H1 (cell line): ENCODE data around the gene MAPK14. TPM values are rescaled to one million over a fixed set of nuclear protein-coding genes. Genes with fewer than 3 reads are reported as not detected.

Source experiments
- CTCF ChIA-PET: fragments of 300-600 bp; sonication (Branson Sonifier 250); formaldehyde crosslinking; loops from one replicate; lab custom pipeline; 2021; ENCODE audit not compliant: partially characterized antibody; lab: Charles Lee
- POLR2A ChIA-PET: fragments of 300-600 bp; sonication (Branson Sonifier 250); formaldehyde crosslinking; loops from one replicate; lab custom pipeline; 2021; ENCODE audit warnings: inconsistent platforms; ENCODE audit not compliant: partially characterized antibody; lab: Charles Lee
- DNase-seq, 2 experiments: peaks; one replicate each; pipeline versions ENCODE4 v3.0.0 to v3.0.0-alpha.2; 2010 to 2022; ENCODE audit warnings: low spot score in 2 of 2, low read depth in 1 of 2, mixed read lengths in 1 of 2
- FAIRE-seq: peaks from 2 replicates; lab custom pipeline; 2011; peaks lifted over from hg19 to GRCh38; lab: Jason Lieb, UNC
- H2AFZ ChIP-seq: 2 replicates; pipeline ENCODE4 v1.8.1; 2012; ENCODE audit warnings: low read length, inconsistent platforms
- H2AK5ac ChIP-seq: 2 replicates; pipeline ENCODE4 v1.6.1; 2013; ENCODE audit warnings: low read depth, low read length
- H2BK120ac ChIP-seq: replicated peaks from 2 replicates; pipeline ENCODE3; 2013; ENCODE audit warnings: low read depth, low read length, inconsistent platforms
- H2BK12ac ChIP-seq: 2 replicates; pipeline ENCODE4 v1.6.1; 2013; ENCODE audit warnings: low read depth, low read length
- H2BK15ac ChIP-seq: 2 replicates; pipeline ENCODE4 v1.6.1; 2013; ENCODE audit warnings: low read length
- H2BK20ac ChIP-seq: 2 replicates; pipeline ENCODE4 v1.6.1; 2013; ENCODE audit warnings: low read length
- H2BK5ac ChIP-seq: 2 replicates; pipeline ENCODE4 v1.6.1; 2013; ENCODE audit warnings: low read depth, low read length
- H3K14ac ChIP-seq: 2 replicates; pipeline ENCODE4 v1.6.1; 2013; ENCODE audit warnings: inconsistent platforms; ENCODE audit not compliant: insufficient read length
- H3K18ac ChIP-seq: 2 replicates; pipeline ENCODE4 v1.6.1; 2013; ENCODE audit warnings: low read length; ENCODE audit errors: extremely low read depth
- H3K23ac ChIP-seq: 2 replicates; pipeline ENCODE4 v1.6.1; 2013; ENCODE audit warnings: inconsistent platforms; ENCODE audit not compliant: insufficient read length
- H3K23me2 ChIP-seq: 2 replicates; pipeline ENCODE4 v1.6.1; 2013; ENCODE audit warnings: low read depth, low read length
- H3K27ac ChIP-seq: 2 replicates; pipeline ENCODE4 v1.6.1; 2011; ENCODE audit warnings: low read depth, low read length, inconsistent platforms
- H3K27me3 ChIP-seq, 4 experiments: replicated peaks in 1 of 4; 1 replicate in 1 of 4; 2 replicates in 3 of 4; pipeline versions ENCODE4 v1.6.1 to v1.8.1; 2011 to 2013; ENCODE audit warnings: low read length in 3 of 4, mild to moderate bottlenecking in 3 of 4, inconsistent platforms in 2 of 4, mixed read lengths in 2 of 4, moderate library complexity in 1 of 4; ENCODE audit not compliant: control insufficient read depth in 3 of 4, insufficient read depth in 3 of 4; ENCODE audit errors: extremely low read depth in 1 of 4
- H3K36me3 ChIP-seq, 4 experiments: 2 replicates each; pipeline versions ENCODE4 v1.6.1 to v1.8.1; 2011 to 2013; ENCODE audit warnings: mild to moderate bottlenecking in 4 of 4, low read length in 3 of 4, moderate library complexity in 2 of 4, control low read depth in 1 of 4, inconsistent platforms in 1 of 4; ENCODE audit not compliant: insufficient read depth in 4 of 4, control insufficient read depth in 2 of 4
- H3K4ac ChIP-seq: replicated peaks from 2 replicates; pipeline ENCODE3; 2013; ENCODE audit warnings: low read length, low read depth, mixed read lengths, inconsistent platforms; ENCODE audit not compliant: insufficient read length
- H3K4me1 ChIP-seq, 4 experiments: replicated peaks in 1 of 4; 1 replicate in 1 of 4; 2 replicates in 3 of 4; pipeline versions ENCODE4 v1.6.1 to v1.8.1; 2011 to 2013; ENCODE audit warnings: low read length in 3 of 4, inconsistent platforms in 2 of 4, mixed read lengths in 1 of 4; ENCODE audit not compliant: insufficient read depth in 4 of 4, control insufficient read depth in 3 of 4
- H3K4me2 ChIP-seq, 2 experiments: 2 replicates each; pipeline versions ENCODE4 v1.6.1 to v1.8.1; 2011 to 2013; ENCODE audit warnings: low read depth in 2 of 2, low read length in 2 of 2, control low read depth in 1 of 2, inconsistent platforms in 1 of 2, mild to moderate bottlenecking in 1 of 2; ENCODE audit not compliant: insufficient read depth in 1 of 2
- H3K4me3 ChIP-seq, 4 experiments: fragments of 200-600, 300-600 bp in 1 of 4; sonication (generic), shearing (Covaris generic), sonication (Bioruptor Twin) in 1 of 4; 2 replicates each; pipeline versions ENCODE4 v1.5.1 to v1.8.1; 2011 to 2016; ENCODE audit warnings: low read length in 4 of 4, low read depth in 3 of 4, control low read depth in 2 of 4, inconsistent platforms in 2 of 4, mild to moderate bottlenecking in 2 of 4, mixed read lengths in 1 of 4, moderate library complexity in 1 of 4; ENCODE audit not compliant: insufficient read depth in 2 of 4; ENCODE audit errors: extremely low read depth in 1 of 4
- H3K56ac ChIP-seq: replicated peaks from 2 replicates; pipeline ENCODE3; 2013; ENCODE audit warnings: low read depth, mild to moderate bottlenecking, mixed read lengths, low read length, inconsistent platforms; ENCODE audit not compliant: insufficient read length
- H3K79me1 ChIP-seq: 2 replicates; pipeline ENCODE4 v1.6.1; 2013; ENCODE audit warnings: low read depth, low read length, control low read depth
- H3K79me2 ChIP-seq, 2 experiments: 2 replicates each; pipeline versions ENCODE4 v1.6.1 to v1.8.1; 2012 to 2013; ENCODE audit warnings: low read length in 2 of 2, mild to moderate bottlenecking in 2 of 2, inconsistent platforms in 1 of 2; ENCODE audit not compliant: insufficient read depth in 2 of 2, control insufficient read depth in 1 of 2
- H3K9ac ChIP-seq, 4 experiments: replicated peaks in 1 of 4; 1 replicate in 1 of 4; 2 replicates in 3 of 4; pipeline versions ENCODE4 v1.6.1 to v1.8.1; 2011 to 2013; ENCODE audit warnings: low read depth in 3 of 4, low read length in 3 of 4, control low read depth in 2 of 4, mild to moderate bottlenecking in 2 of 4, moderate library complexity in 2 of 4, inconsistent platforms in 1 of 4; ENCODE audit errors: extremely low read depth in 1 of 4
- H3K9me3 ChIP-seq, 2 experiments: 2 replicates each; pipeline versions ENCODE4 v1.6.1 to v1.8.1; 2012 to 2013; ENCODE audit warnings: mild to moderate bottlenecking in 2 of 2, moderate library complexity in 2 of 2, control low read depth in 1 of 2, inconsistent platforms in 1 of 2, low read depth in 1 of 2, low read length in 1 of 2, mixed read lengths in 1 of 2; ENCODE audit not compliant: insufficient read depth in 2 of 2
- H4K20me1 ChIP-seq, 2 experiments: replicated peaks in 1 of 2; 2 replicates each; pipeline versions ENCODE3 to v1.8.1; 2011 to 2013; ENCODE audit warnings: inconsistent platforms in 2 of 2, low read length in 2 of 2, mild to moderate bottlenecking in 1 of 2; ENCODE audit not compliant: insufficient read depth in 2 of 2, control insufficient read depth in 1 of 2
- H4K5ac ChIP-seq: 2 replicates; pipeline ENCODE4 v1.6.1; 2013; ENCODE audit warnings: low read length, low read depth, mixed read lengths, inconsistent platforms; ENCODE audit not compliant: insufficient read length
- H4K8ac ChIP-seq: 2 replicates; pipeline ENCODE4 v1.8.0; 2013; ENCODE audit warnings: mild to moderate bottlenecking, moderate library complexity, low read length, inconsistent platforms; ENCODE audit not compliant: insufficient read depth; ENCODE audit errors: extremely low read depth
- H4K91ac ChIP-seq: replicated peaks from 2 replicates; pipeline ENCODE3; 2013; ENCODE audit warnings: low read length, mixed read lengths, inconsistent platforms; ENCODE audit not compliant: insufficient read length
- ASH2L ChIP-seq: fragments of 200-600, 300-600 bp; sonication (generic); IDR thresholded peaks from one replicate; pipeline ENCODE4 v1.7.1; 2017; ENCODE audit warnings: low read length
- BCL11A ChIP-seq, 2 experiments: IDR thresholded peaks; one replicate each; pipeline ENCODE4 v1.6.1; 2011; ENCODE audit warnings: low read depth in 2 of 2, low read length in 2 of 2, mild to moderate bottlenecking in 2 of 2
- CBX5 ChIP-seq: fragments of 300-800, 300-1000 bp; sonication (generic); IDR thresholded peaks from 2 replicates; pipeline ENCODE4 v1.7.1; 2016; ENCODE audit warnings: antibody characterized with exemption, low read length, low read depth
- CTBP2 ChIP-seq: IDR thresholded peaks from 2 replicates; pipeline ENCODE4 v1.7.0; 2011; ENCODE audit warnings: borderline replicate concordance, mild to moderate bottlenecking, moderate library complexity, mixed read lengths, low read length; ENCODE audit not compliant: insufficient read depth, insufficient read length
- EGR1 ChIP-seq: IDR thresholded peaks from 2 replicates; pipeline ENCODE4 v1.6.1; 2011; ENCODE audit warnings: low read depth, low read length, borderline replicate concordance
- EZH2 ChIP-seq: fragments of 200-600 bp; sonication (generic); IDR thresholded peaks from 2 replicates; pipeline ENCODE4 v1.7.1; 2012; ENCODE audit warnings: low read depth, mild to moderate bottlenecking, moderate library complexity, low read length, inconsistent platforms; ENCODE audit not compliant: severe bottlenecking
- FOSL1 ChIP-seq: IDR thresholded peaks from 2 replicates; pipeline ENCODE4 v1.6.1; 2011; ENCODE audit warnings: mild to moderate bottlenecking, low read depth, low read length, moderate library complexity; ENCODE audit not compliant: insufficient read depth
- GTF2F1 ChIP-seq: IDR thresholded peaks from 2 replicates; pipeline ENCODE4 v1.6.1; 2012; ENCODE audit warnings: low read depth, low read length, improper control_type of control experiment, borderline replicate concordance
- NRF1 ChIP-seq: IDR thresholded peaks from 2 replicates; pipeline ENCODE4 v1.6.1; 2011; ENCODE audit warnings: mild to moderate bottlenecking, low read depth, low read length, improper control_type of control experiment
- RXRA ChIP-seq: IDR thresholded peaks from 2 replicates; pipeline ENCODE4 v1.6.1; 2011; ENCODE audit warnings: low read depth, mild to moderate bottlenecking, low read length, moderate library complexity; ENCODE audit not compliant: insufficient read depth
- TCF12 ChIP-seq: IDR thresholded peaks from 2 replicates; pipeline ENCODE4 v1.6.1; 2011; ENCODE audit warnings: low read depth, mild to moderate bottlenecking, low read length
- YY1 ChIP-seq: IDR thresholded peaks from 2 replicates; pipeline ENCODE4 v1.6.1; 2011; ENCODE audit warnings: low read depth, mild to moderate bottlenecking, low read length
- ZNF274 ChIP-seq: IDR thresholded peaks from 2 replicates; pipeline ENCODE4 v1.7.0; 2012; ENCODE audit warnings: low read length, borderline replicate concordance; ENCODE audit errors: extremely low read depth
- WGBS, 2 experiments: shearing (Covaris generic) in 1 of 2; methylation state at CpG; one replicate each; pipeline versions ENCODE4 v1.1.6 to v1.1.7; 2013 to 2015; ENCODE audit warnings: low lambda C conversion rate in 2 of 2, mixed read lengths in 2 of 2, inconsistent platforms in 1 of 2, low coverage in 1 of 2, missing lambda C conversion rate in 1 of 2; ENCODE audit not compliant: insufficient replicate concordance in 2 of 2, insufficient coverage in 1 of 2, insufficient read length in 1 of 2; ENCODE audit errors: extremely low coverage in 1 of 2, missing lambda C conversion rate in 1 of 2; 5-methylcytosine and 5-hydroxymethylcytosine counted together
- polyA plus RNA-seq, 7 experiments: library from polyadenylated mRNA; depleted of rRNA in 3 of 7; stranded (reverse) in 5 of 7; unstranded in 2 of 7; fragments of >200 nt in 5 of 7; fragments of 200-250 nt in 2 of 7; gene quantifications; 1 replicate in 5 of 7; 2 replicates in 1 of 7; 4 replicates in 1 of 7; pipeline versions ENCODE4 v1.2.1 to v1.2.3, GENCODE V29; 2011 to 2013; ENCODE audit warnings: missing spikeins in 2 of 7, mixed read lengths in 2 of 7
- total RNA-seq: library from RNA; stranded (reverse); fragmentation: NEBNext Ultra II Directional; extraction: Animal tissue kit (Norgen Biotek cat#: 25700); gene quantifications from 2 replicates; pipeline ENCODE4 v1.2.1, GENCODE V29; 2021
- TF ChIP-seq, protein P1 (sequence below): IDR thresholded peaks from 2 replicates; pipeline ENCODE4 v1.6.1; 2012; ENCODE audit warnings: inconsistent platforms

Gene MAPK14
- total and polyA plus RNA-seq, 2 of the 8 experiments (the other 6 are each of a cell fraction or from before 2014, with no cell fraction given), result 18.1 to 39.3 TPM

DNA sequence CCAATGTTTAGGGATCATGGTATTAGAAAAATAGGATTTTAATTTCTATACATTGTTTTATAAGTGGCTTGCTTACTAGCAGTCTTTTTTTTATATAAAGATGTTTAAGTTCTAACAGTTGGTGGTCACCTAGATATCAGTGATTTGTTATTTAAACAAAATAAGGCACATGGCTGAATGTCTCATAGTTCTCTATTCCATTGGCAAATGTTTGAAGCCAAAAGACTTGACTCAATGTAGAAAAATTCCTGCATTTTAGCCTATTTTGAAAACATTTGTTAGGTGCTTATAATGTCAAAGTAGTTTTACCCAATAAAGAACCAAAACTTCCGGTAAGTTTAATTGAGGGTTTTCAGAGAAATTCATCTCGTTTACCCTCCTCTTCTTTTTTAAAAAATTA is 26.8 kb downstream of the MAPK14 start:
- H2BK20ac ChIP-seq, result no peak overlapping the region
- H3K4me1 ChIP-seq, result no peaks in the 10 kb centered on the region
- no peak overlapping the region for H3K4me3 ChIP-seq
- ChIA-PET CTCF (interaction anchor here (0.7 to 1.9 kb wide), 2 partner anchors 12 to 20 kb away, joined by 3 to 4 read pairs; no protein-coding TSS in a partner anchor), POLR2A (no interaction called here)
- H2BK120ac ChIP-seq, result no peak overlapping the region
- H4K91ac ChIP-seq, result no peak overlapping the region
- no peak overlapping the region for H2BK12ac ChIP-seq
- 86% methylated on average over 2 of the region's 2 CpGs; no CpG with 5 or more reads in 1 of the 2 experiments for WGBS, 2 experiments
- no peak overlapping the region for H3K56ac ChIP-seq
- peaks cover 0 to 14% (median 0%) of the 10 kb centered on the region in 4 experiments; a peak in 1 of 8 replicates for H3K36me3 ChIP-seq
- no peak overlapping the region for H2BK15ac ChIP-seq
- DNase-seq (no peak), FAIRE-seq (no peak)
- H4K8ac ChIP-seq, result no peak overlapping the region
- no peaks in the 10 kb centered on the region for H3K23me2 ChIP-seq
- peaks cover 4% of the 10 kb centered on the region for H3K79me1 ChIP-seq
- H3K18ac ChIP-seq, result no peak overlapping the region
- H3K27me3 ChIP-seq, result no peaks in the 10 kb centered on the region
- no peak overlapping the region for H2AFZ ChIP-seq
- H3K23ac ChIP-seq, result no peak overlapping the region
- no peak overlapping the region for H3K9ac ChIP-seq
- H3K4me2 ChIP-seq, result no peak overlapping the region
- H3K27ac ChIP-seq, result no peak overlapping the region
- H3K4ac ChIP-seq, result no peak overlapping the region
- H3K79me2 ChIP-seq, result peaks cover 4 to 19% of the 10 kb centered on the region in 2 experiments; a peak in 2 of 4 replicates
- peaks cover 3 to 6% of the 10 kb centered on the region in 2 experiments for H4K20me1 ChIP-seq
- no peak overlapping the region for H3K14ac ChIP-seq
- H2BK5ac ChIP-seq, result no peak overlapping the region
- H4K5ac ChIP-seq, result no peak overlapping the region
- H2AK5ac ChIP-seq, result no peak overlapping the region
- no peaks in the 10 kb centered on the region for H3K9me3 ChIP-seq
- TF ChIP-seq EZH2 (no peak), NRF1 (no peak), CTBP2 (no peak), EGR1 (no peak), CBX5 (no peak), TCF12 (no peak), RXRA (no peak), FOSL1 (no peak), YY1 (no peak), GTF2F1 (no peak), ZNF274 (no peak), ASH2L (no peak), BCL11A (IDR thresholded peaks at IDR 0.05; ENCODE audit: low read depth in 2 of 2, low read length in 2 of 2) (no peak)
- TF ChIP-seq, protein P1, sequence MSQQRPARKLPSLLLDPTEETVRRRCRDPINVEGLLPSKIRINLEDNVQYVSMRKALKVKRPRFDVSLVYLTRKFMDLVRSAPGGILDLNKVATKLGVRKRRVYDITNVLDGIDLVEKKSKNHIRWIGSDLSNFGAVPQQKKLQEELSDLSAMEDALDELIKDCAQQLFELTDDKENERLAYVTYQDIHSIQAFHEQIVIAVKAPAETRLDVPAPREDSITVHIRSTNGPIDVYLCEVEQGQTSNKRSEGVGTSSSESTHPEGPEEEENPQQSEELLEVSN, result no peak
